NCI-H748 treated with DMSO at 0.1 percent for 48 hours (cell line): ENCODE data around the gene RFX7.

Experiments
- DNase-seq: peaks from one replicate; lab custom pipeline; 2025; lab: John Stamatoyannopoulos, UW

RFX7 gene

GRCh38 chr15:56126409-56126808 is 117.3 kb downstream of the RFX7 start:
- no peak for DNase-seq

GRCh38 chr15:56124391-56124790 is 119.3 kb downstream of the RFX7 start:
- no peak for DNase-seq

- DNase-seq: no peak
Measured at GRCh38 chr15:56105855-56106254, 137.8 kb downstream of the RFX7 start.

- no peak for DNase-seq
Measured at GRCh38 chr15:56102441-56102840, 141.2 kb downstream of the RFX7 start.

- no peak for DNase-seq
Measured at GRCh38 chr15:56099311-56099710, 144.4 kb downstream of the RFX7 start.

- DNase-seq: no peak
Measured at GRCh38 chr15:56098195-56098863, 145.3 kb downstream of the RFX7 start.

GRCh38 chr15:56095406-56095805 is 148.3 kb downstream of the RFX7 start:
- no peak for DNase-seq

- DNase-seq: no peak
Measured at GRCh38 chr15:56094171-56094570, 149.5 kb downstream of the RFX7 start.

GRCh38 chr15:56088389-56088788 is 155.3 kb downstream of the RFX7 start:
- no peak for DNase-seq

- no peak for DNase-seq
Measured at GRCh38 chr15:56086566-56086965, 157.1 kb downstream of the RFX7 start.

- DNase-seq: no peak
Measured at GRCh38 chr15:56082263-56082761, 161.4 kb downstream of the RFX7 start.

GRCh38 chr15:56077081-56077480 is 166.6 kb downstream of the RFX7 start:
- no peak for DNase-seq

GRCh38 chr15:56076640-56077039 is 167.0 kb downstream of the RFX7 start:
- DNase-seq: no peak

GRCh38 chr15:56074481-56075265 is 169.0 kb downstream of the RFX7 start:
- DNase-seq: no peak

GRCh38 chr15:56064152-56064551 is 179.5 kb downstream of the RFX7 start:
- DNase-seq: no peak

GRCh38 chr15:56059716-56060115 is 184.0 kb downstream of the RFX7 start:
- no peak for DNase-seq

GRCh38 chr15:56058986-56059385 is 184.7 kb downstream of the RFX7 start:
- no peak for DNase-seq

GRCh38 chr15:56056626-56057025 is 187.1 kb downstream of the RFX7 start:
- DNase-seq: no peak

- DNase-seq: no peak
Measured at GRCh38 chr15:56053046-56053400, 190.7 kb downstream of the RFX7 start.

GRCh38 chr15:56052395-56053045 is 191.2 kb downstream of the RFX7 start:
- DNase-seq: no peak

GRCh38 chr15:56051676-56052075 is 192.0 kb downstream of the RFX7 start:
- DNase-seq: no peak

GRCh38 chr15:56049577-56049976 is 194.1 kb downstream of the RFX7 start:
- no peak for DNase-seq

GRCh38 chr15:56047354-56047753 is 196.3 kb downstream of the RFX7 start:
- DNase-seq: no peak
